Subcutaneous preadipocyte (primary cell): Measurements from ENCODE around the gene GNG8. TPM values are rescaled to one million over a fixed set of nuclear protein-coding genes. Genes with fewer than 3 reads are reported as not detected.

Experiments used
- total RNA-seq: library from RNA; depleted of rRNA; stranded (reverse); fragments of >200 nt; gene quantifications from 2 replicates; pipeline ENCODE4 v1.2.3, GENCODE V29; 2012

GNG8 gene
- total RNA-seq = not detected in 2 replicates

DNA sequence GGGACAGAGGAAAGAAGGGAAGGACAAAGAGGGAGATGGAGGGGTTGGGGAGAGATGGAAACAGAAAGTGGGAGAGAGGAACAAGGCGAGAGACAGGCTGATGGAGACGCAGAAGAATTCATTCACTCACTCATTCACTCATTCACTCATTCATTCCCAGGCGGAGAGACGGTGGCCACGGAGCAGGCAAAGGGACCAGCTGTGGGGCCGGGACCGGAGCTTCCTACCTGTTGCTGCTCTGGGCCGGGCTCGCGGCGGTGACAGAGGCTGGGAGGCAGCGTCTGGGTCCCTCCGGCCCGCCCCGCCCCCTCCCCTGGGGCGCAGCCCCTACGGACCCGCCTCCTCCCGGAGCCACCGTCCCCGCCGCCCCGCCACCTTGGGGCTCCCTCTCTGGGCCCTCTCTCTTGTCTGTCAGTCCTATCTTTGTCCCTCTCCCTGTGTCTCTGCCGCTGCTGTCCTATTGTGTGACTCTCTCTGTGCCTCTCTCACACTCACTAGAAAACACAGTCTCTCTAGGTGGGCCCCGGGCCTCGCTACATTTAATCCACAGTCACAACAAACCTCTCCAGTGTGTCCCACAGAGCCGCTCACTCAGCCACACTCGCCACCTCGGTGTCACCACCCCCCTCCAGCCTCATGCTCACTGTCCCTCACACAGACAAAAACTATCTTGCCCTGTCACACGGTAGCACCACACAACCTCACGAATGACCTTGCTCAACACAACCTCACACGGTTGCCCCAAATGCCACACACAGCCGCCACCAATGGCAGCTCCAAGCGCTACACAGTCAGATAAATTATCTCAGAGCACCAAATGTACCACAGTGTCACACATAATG, at the start of gene GNG8:
GNG8 (minus strand) TSS at position 283 of the 842 bp plus-strand sequence. CDS start 1,520 bp downstream, outside the sequence.

DNA sequence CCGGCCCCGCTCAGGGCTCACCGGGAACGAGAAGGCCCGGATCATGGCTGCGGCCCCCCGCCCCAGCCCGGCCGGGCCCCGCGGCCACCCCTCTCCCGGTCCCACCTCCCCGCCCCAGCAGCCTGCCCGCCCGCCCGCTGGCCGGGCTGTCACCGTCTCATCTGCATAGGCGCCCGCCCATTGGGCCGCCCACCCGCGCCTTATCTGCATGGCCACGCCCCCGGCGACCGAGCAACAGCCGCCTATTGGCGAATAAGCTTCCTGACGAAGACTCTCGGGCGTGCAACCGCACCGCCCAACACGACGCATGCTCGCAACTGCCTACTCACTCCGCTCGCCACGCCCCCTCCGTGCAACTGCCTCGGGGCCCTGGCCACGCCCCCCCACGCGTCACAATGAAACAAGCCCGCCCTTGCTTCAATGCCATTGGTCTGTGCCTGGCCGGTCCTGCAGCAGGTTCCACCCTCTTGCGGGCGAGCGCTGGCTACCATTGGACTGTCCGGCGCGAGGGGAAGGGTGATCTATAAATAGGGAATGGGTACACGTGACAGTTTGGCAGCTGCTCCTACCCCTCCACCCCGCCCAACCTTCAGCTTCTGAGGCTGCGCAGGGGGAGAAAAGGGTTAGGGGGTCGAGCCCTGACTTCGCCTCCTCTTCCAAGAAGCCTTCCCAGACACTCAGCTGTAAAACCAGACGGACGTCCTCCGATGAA, 25.2 kb upstream of the GNG8 start, which contains the start of gene DACT3:
DACT3 (minus strand) TSS at position 163 of the 712 bp plus-strand sequence; CDS start at position 45, 118 bp downstream.

GRCh38 chr19:46624958-46625661, 10.9 kb downstream of the GNG8 start, which contains the start of gene PTGIR:
PTGIR (minus strand) TSS chr19:46625089; CDS start chr19:46624225, 864 bp downstream.

DNA sequence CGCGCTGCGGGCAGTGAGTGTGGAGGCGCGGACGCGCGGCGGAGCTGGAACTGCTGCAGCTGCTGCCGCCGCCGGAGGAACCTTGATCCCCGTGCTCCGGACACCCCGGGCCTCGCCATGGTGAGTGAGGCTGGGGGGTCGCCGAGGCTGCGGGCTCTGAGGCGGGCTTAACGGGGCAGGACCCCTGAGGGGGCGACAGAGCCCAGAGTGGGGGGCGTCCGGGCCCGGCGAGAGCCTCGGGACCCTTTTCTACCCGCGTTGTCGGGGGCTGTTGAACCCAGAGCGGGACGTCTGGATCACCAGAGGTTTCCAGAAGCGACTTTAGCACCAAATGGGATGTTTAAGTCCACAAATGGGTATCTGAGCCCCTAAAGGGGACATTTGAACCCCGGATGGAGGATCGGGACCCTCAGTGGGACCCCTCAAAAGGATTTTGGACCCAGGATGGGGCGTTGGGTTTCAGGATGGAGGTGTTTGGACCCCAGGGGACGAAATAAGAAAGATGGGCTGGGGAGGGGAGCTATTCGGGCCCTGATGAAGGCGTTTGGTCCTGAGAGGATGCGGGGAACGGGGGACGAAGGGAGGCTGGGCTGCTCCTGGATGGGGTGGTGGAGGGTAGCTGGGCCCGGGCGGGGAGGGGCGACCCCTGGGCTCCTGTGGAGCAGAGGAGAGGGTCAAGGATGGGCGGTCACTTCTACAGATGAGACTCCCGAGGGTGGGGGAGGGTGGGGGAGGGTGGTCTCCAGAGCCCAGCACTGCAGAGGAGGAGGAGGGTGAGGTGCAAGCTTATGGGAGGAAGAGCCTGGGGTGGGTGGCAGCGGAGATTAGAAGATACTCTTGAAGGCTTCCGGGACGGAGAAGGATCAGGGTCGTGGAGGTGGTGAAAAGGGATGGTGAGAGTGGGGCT, 34.4 kb downstream of the GNG8 start, which contains the start of gene CALM3:
CALM3 (plus strand) TSS at position 13 of the 907 bp plus-strand sequence; CDS start at position 118, 105 bp downstream.

Other genes starting within 250 kb of the GNG8 start
- gene CCDC8, start 222.6 kb downstream of the GNG8 start, total RNA-seq = 15.4 and 20.9 TPM in 2 replicates
- not detected in 2 replicates for gene PNMA8C, start 207.3 kb downstream of the GNG8 start, total RNA-seq
- 5.1 and 8.1 TPM in 2 replicates for gene PNMA8A, start 164.6 kb downstream of the GNG8 start, total RNA-seq
- gene PNMA8B, start 140.3 kb downstream of the GNG8 start, total RNA-seq = 0.78 and 1.1 TPM in 2 replicates
- gene CALM3, start 34.9 kb downstream of the GNG8 start, total RNA-seq = 201 and 214 TPM in 2 replicates
- gene PTGIR, start 11.1 kb downstream of the GNG8 start, total RNA-seq = 7.0 and 9.6 TPM in 2 replicates
- 1.1 and 2.2 TPM in 2 replicates for gene DACT3, start 25.0 kb upstream of the GNG8 start, total RNA-seq
- gene PRKD2, start 80.9 kb upstream of the GNG8 start, total RNA-seq = 5.1 and 7.2 TPM in 2 replicates
- 11.0 and 20.1 TPM in 2 replicates for gene FKRP, start 109.9 kb upstream of the GNG8 start, total RNA-seq
- gene STRN4, start 110.2 kb upstream of the GNG8 start, total RNA-seq = 55.1 and 74.7 TPM in 2 replicates
- gene SLC1A5, start 152.4 kb upstream of the GNG8 start, total RNA-seq = 65.0 and 80.7 TPM in 2 replicates
- gene AP2S1, start 214.6 kb upstream of the GNG8 start, total RNA-seq = 121 and 144 TPM in 2 replicates
- 26.5 and 41.2 TPM in 2 replicates for gene ARHGAP35, start 224.8 kb upstream of the GNG8 start, total RNA-seq